ENCODE data around the gene STRN4. TPM values are rescaled to one million over a fixed set of nuclear protein-coding genes. Genes with fewer than 3 reads are reported as not detected.
"Not testable (repeated sequence)": the region's sequence is repeated elsewhere in the genome, so short reads cannot be mapped to it uniquely, and the experiment has no call there.

STRN4 gene
- polyA plus RNA-seq, 1 donor: 68.1 TPM

DNA sequence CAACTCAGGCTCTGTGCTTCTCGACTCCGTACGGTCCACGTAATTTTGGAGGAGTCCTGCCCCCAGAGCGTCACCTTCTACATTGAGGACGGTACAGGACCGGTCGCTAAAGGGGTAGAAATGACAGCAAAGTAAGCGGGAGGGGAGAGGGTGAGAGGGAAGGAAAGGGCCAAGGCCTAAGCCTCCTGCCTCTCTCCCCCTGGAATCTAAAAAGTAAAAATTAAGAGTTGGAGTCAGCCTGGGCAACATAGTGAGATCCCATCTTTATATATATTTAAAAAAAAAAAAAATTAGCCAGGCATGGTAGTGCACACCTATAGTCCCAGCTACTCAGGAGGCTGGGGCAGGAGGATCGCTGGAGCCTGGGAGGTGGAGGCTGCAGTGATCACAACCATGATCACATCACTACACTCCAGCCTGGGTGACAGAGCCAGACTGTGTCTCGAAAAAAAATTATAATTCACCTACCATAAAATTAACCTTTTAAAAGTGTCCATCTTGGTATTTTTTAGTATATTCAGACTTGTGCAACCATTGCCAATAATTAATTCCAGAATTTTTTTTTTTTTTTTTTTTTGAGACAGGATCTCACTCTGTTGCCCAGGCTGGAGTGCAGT is 29.5 kb upstream of the STRN4 start:
- WGBS (ENCODE audit: insufficient coverage, low lambda C conversion rate): 100% methylated on average over 1 of the region's 11 CpGs
- no peak overlapping the region for H3K4me3 ChIP-seq (ENCODE audit: low read length)
- peaks cover 50% of the 10 kb centered on the region for H3K36me3 ChIP-seq (ENCODE audit: control insufficient read depth, insufficient read depth, low read length)
- H3K27ac ChIP-seq (ENCODE audit: low read length): no peak overlapping the region
- no peaks in the 10 kb centered on the region for H3K9me3 ChIP-seq (ENCODE audit: control insufficient read depth, low read depth, low read length)
- H3K4me1 ChIP-seq (ENCODE audit: control insufficient read depth, insufficient read depth, low read length): no peaks in the 10 kb centered on the region
- no peak for DNase-seq
- H3K27me3 ChIP-seq (ENCODE audit: control insufficient read depth, insufficient read depth, low read length): no peaks in the 10 kb centered on the region

- Histone ChIP-seq H3K4me3 (ENCODE audit: low read length) (no peak overlapping the region), H3K36me3 (ENCODE audit: control insufficient read depth, insufficient read depth, low read length) (peaks cover 28% of the 10 kb centered on the region), H3K9me3 (ENCODE audit: control insufficient read depth, low read depth, low read length) (no peaks in the 10 kb centered on the region), H3K4me1 (ENCODE audit: control insufficient read depth, insufficient read depth, low read length) (peaks cover 13% of the 10 kb centered on the region), H3K27me3 (ENCODE audit: control insufficient read depth, insufficient read depth, low read length) (no peaks in the 10 kb centered on the region), H3K27ac (ENCODE audit: low read length) (no peak overlapping the region)
- no peak for DNase-seq
- 73% methylated on average over 3 of the region's 7 CpGs for WGBS (ENCODE audit: insufficient coverage, low lambda C conversion rate)
Observed at GRCh38 chr19:46773018-46773399, 26.8 kb upstream of the STRN4 start.

DNA sequence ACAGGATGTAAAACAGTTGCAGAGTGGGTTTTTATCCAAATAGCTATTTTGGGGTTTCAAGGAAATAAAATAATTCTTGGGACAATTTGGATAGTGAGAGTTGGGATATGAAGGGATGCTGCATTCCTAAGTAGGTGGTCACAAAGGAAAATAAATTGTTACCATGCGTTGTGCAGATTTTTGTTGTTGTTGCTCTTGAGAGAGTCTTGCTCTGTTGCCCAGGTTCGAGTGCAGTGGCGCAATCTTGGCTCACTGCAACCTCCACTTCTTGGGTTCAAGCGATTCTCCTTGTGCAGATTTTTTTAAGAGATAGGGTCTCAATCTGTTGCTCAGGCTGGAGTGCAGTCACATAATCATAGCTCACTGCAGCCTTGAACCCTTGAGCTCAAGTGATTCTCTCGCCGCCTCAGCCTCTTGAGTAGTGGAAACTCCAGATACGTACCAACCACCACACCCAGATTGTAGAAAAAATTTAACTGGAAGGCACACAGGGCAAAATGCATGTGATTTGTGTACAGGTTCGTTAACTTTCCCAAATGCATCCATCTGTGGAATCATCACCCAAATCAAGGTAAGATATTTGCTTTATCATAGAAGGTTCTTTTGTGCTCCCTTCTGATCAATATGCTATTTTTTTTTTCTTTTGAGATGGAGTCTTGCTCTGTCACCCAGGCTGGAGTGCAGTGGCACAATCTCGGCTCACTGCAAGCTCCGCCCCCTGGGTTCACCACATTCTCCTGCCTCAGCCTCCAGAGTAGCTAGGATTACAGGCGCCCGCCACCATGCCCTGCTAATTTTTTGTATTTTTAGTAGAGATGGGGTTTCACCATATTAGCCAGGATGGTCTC is 26.1 kb upstream of the STRN4 start:
- H3K4me1 ChIP-seq (ENCODE audit: control insufficient read depth, insufficient read depth, low read length): peaks cover 15% of the 10 kb centered on the region
- WGBS (ENCODE audit: insufficient coverage, low lambda C conversion rate): no CpG with 5 or more reads among the region's 12 CpGs
- peaks cover 23% of the 10 kb centered on the region for H3K36me3 ChIP-seq (ENCODE audit: control insufficient read depth, insufficient read depth, low read length)
- no peak overlapping the region for H3K4me3 ChIP-seq (ENCODE audit: low read length)
- H3K27me3 ChIP-seq (ENCODE audit: control insufficient read depth, insufficient read depth, low read length): no peaks in the 10 kb centered on the region
- H3K9me3 ChIP-seq (ENCODE audit: control insufficient read depth, low read depth, low read length): no peaks in the 10 kb centered on the region
- no peak overlapping the region for H3K27ac ChIP-seq (ENCODE audit: low read length)
- no peak for DNase-seq

DNA sequence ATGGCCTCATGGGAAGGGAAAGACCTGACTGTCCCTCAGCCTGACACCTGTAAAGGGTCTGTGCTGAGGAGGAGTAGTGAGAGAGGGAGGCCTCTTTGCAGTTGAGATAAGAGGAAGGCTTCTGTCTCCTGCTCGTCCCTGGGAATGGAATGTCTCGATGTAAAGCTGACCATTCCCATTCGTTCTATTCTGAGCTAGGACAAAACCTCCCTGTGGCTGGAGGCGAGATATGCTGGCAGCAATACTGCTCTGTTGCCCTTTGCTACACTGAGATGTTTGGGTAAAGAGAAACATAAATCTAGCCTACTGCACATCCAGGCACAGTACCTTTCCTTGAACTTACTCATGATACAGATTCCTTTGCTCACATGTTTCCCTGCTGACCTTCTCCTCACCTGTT is 22.5 kb upstream of the STRN4 start:
- Histone ChIP-seq H3K4me1 (ENCODE audit: control insufficient read depth, insufficient read depth, low read length) (peaks cover 19% of the 10 kb centered on the region), H3K27ac (ENCODE audit: low read length) (peak overlapping the region; percentile 50)
- not testable (repeated sequence) for H3K4me3 ChIP-seq (ENCODE audit: low read length); H3K36me3 ChIP-seq (ENCODE audit: control insufficient read depth, insufficient read depth, low read length); H3K9me3 ChIP-seq (ENCODE audit: control insufficient read depth, low read depth, low read length); H3K27me3 ChIP-seq (ENCODE audit: control insufficient read depth, insufficient read depth, low read length)
- DNase-seq: peak in 1 of 2 donors; percentile 61
- no CpG with 5 or more reads among the region's 4 CpGs for WGBS (ENCODE audit: insufficient coverage, low lambda C conversion rate)

- H3K9me3 ChIP-seq (ENCODE audit: control insufficient read depth, low read depth, low read length): no peaks in the 10 kb centered on the region
- DNase-seq: no peak
- no peak overlapping the region for H3K4me3 ChIP-seq (ENCODE audit: low read length)
- no peaks in the 10 kb centered on the region for H3K36me3 ChIP-seq (ENCODE audit: control insufficient read depth, insufficient read depth, low read length)
- H3K27me3 ChIP-seq (ENCODE audit: control insufficient read depth, insufficient read depth, low read length): no peaks in the 10 kb centered on the region
- H3K27ac ChIP-seq (ENCODE audit: low read length): no peak overlapping the region
- H3K4me1 ChIP-seq (ENCODE audit: control insufficient read depth, insufficient read depth, low read length): peaks cover 19% of the 10 kb centered on the region
- 100% methylated on average over 2 of the region's 18 CpGs for WGBS (ENCODE audit: insufficient coverage, low lambda C conversion rate)
Observed at GRCh38 chr19:46766569-46767317, 20.5 kb upstream of the STRN4 start.

- Histone ChIP-seq H3K36me3 (ENCODE audit: control insufficient read depth, insufficient read depth, low read length) (no peaks in the 10 kb centered on the region), H3K27ac (ENCODE audit: low read length) (peak overlapping the region; percentile 59), H3K27me3 (ENCODE audit: control insufficient read depth, insufficient read depth, low read length) (no peaks in the 10 kb centered on the region), H3K4me1 (ENCODE audit: control insufficient read depth, insufficient read depth, low read length) (peaks cover 19% of the 10 kb centered on the region), H3K4me3 (ENCODE audit: low read length) (no peak overlapping the region), H3K9me3 (ENCODE audit: control insufficient read depth, low read depth, low read length) (no peaks in the 10 kb centered on the region)
- peak; percentile 69 to 81 for DNase-seq
- WGBS (ENCODE audit: insufficient coverage, low lambda C conversion rate): no CpG with 5 or more reads among the region's 11 CpGs
Observed at GRCh38 chr19:46764817-46765291, 18.6 kb upstream of the STRN4 start.

DNA sequence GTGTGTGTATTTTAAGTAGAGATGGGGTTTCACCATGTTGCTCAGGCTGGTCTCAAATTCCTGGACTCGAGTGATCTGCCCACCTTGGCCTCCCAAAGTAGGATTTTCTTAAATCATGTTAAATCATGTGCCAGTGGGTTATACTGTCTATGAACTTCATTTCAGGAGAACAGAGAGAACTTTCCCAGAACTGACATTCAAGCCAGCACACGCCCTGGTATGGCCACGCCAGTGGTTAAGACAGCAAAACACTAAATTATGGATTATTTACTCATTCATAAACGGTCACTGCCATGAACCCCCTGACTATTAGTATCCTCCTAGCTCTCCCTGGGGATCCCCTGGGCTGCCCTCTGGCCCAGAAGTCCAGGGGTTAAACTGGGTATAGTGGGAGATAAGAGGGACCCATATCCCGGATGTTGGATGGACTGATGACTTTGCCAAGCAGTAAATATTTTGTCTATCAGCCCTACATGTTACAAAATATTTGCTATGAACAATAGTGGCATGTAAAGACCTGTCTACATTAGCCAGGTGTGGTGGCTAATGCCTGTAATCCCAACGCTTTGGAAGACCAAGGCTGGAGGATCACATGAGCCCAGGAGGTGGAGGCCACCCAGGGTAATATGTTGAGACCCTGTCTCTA is 16.1 kb upstream of the STRN4 start:
- peak in 1 of 2 donors; percentile 37 for DNase-seq
- Histone ChIP-seq H3K27ac (ENCODE audit: low read length) (no peak overlapping the region), H3K36me3 (ENCODE audit: control insufficient read depth, insufficient read depth, low read length) (peaks cover 4% of the 10 kb centered on the region), H3K27me3 (ENCODE audit: control insufficient read depth, insufficient read depth, low read length) (no peaks in the 10 kb centered on the region), H3K4me1 (ENCODE audit: control insufficient read depth, insufficient read depth, low read length) (peaks cover 4% of the 10 kb centered on the region), H3K4me3 (ENCODE audit: low read length) (no peak overlapping the region), H3K9me3 (ENCODE audit: control insufficient read depth, low read depth, low read length) (no peaks in the 10 kb centered on the region)
- no CpG with 5 or more reads among the region's 6 CpGs for WGBS (ENCODE audit: insufficient coverage, low lambda C conversion rate)

GRCh38 chr19:46761418-46761831 is 15.2 kb upstream of the STRN4 start:
- H3K36me3 ChIP-seq (ENCODE audit: control insufficient read depth, insufficient read depth, low read length): peaks cover 9% of the 10 kb centered on the region
- no peak overlapping the region for H3K4me3 ChIP-seq (ENCODE audit: low read length)
- no peaks in the 10 kb centered on the region for H3K27me3 ChIP-seq (ENCODE audit: control insufficient read depth, insufficient read depth, low read length)
- no peak for DNase-seq
- no peaks in the 10 kb centered on the region for H3K9me3 ChIP-seq (ENCODE audit: control insufficient read depth, low read depth, low read length)
- WGBS (ENCODE audit: insufficient coverage, low lambda C conversion rate): 83% methylated on average over 1 of the region's 5 CpGs
- H3K27ac ChIP-seq (ENCODE audit: low read length): no peak overlapping the region
- H3K4me1 ChIP-seq (ENCODE audit: control insufficient read depth, insufficient read depth, low read length): peaks cover 4% of the 10 kb centered on the region

DNA sequence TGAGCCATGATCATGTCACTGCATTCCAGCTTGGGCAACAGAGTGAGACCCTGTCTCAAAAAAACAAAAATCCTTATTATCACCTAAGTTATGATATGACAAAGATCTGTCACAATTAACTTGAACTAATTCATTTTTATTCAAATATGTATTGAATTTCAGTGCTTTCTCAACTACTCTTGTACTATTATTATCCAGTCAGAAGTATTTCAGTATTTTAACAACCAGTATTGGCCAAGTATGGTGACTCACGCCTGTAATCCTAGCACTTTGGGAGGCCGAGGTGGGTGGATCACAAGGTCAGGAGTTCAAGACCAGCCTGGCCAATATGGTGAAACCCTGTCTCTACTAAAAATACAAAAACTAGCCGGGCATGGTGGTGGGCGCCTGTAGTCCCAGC is 14.6 kb upstream of the STRN4 start:
- H3K9me3 ChIP-seq (ENCODE audit: control insufficient read depth, low read depth, low read length); H3K27ac ChIP-seq (ENCODE audit: low read length); DNase-seq; H3K36me3 ChIP-seq (ENCODE audit: control insufficient read depth, insufficient read depth, low read length); H3K4me3 ChIP-seq (ENCODE audit: low read length); H3K27me3 ChIP-seq (ENCODE audit: control insufficient read depth, insufficient read depth, low read length); H3K4me1 ChIP-seq (ENCODE audit: control insufficient read depth, insufficient read depth, low read length): not testable (repeated sequence)
- no CpG with 5 or more reads among the region's 4 CpGs for WGBS (ENCODE audit: insufficient coverage, low lambda C conversion rate)

GRCh38 chr19:46760363-46760762 is 14.1 kb upstream of the STRN4 start:
- no peak for DNase-seq
- Histone ChIP-seq H3K9me3 (ENCODE audit: control insufficient read depth, low read depth, low read length) (no peaks in the 10 kb centered on the region), H3K4me1 (ENCODE audit: control insufficient read depth, insufficient read depth, low read length) (peaks cover 4% of the 10 kb centered on the region), H3K36me3 (ENCODE audit: control insufficient read depth, insufficient read depth, low read length) (peaks cover 9% of the 10 kb centered on the region), H3K27me3 (ENCODE audit: control insufficient read depth, insufficient read depth, low read length) (no peaks in the 10 kb centered on the region), H3K4me3 (ENCODE audit: low read length) (no peak overlapping the region), H3K27ac (ENCODE audit: low read length) (no peak overlapping the region)
- WGBS (ENCODE audit: insufficient coverage, low lambda C conversion rate): no CpG with 5 or more reads among the region's 5 CpGs
